GM12874 (cell line): ENCODE measurements around the gene ZDBF2.

Experiments
- CTCF ChIP-seq: IDR thresholded peaks from 2 replicates; pipeline ENCODE4 v1.5.1; 2011; ENCODE audit warnings: low read depth, mild to moderate bottlenecking, control low read depth, low read length, moderate library complexity; ENCODE audit not compliant: insufficient read depth

The ZDBF2 gene

GRCh38 chr2:206282746-206283145 lies 8.3 kb downstream of the ZDBF2 start:
- TF ChIP-seq CTCF: no peak

- no peak for TF ChIP-seq CTCF
These were observed 12.7 kb downstream of the ZDBF2 start for GRCh38 chr2:206287197-206287596.

GRCh38 chr2:206289391-206289790 lies 14.9 kb downstream of the ZDBF2 start:
- no peak for TF ChIP-seq CTCF

- no peak for TF ChIP-seq CTCF
These were observed 21.7 kb downstream of the ZDBF2 start for GRCh38 chr2:206296128-206296527.

GRCh38 chr2:206305523-206306245 lies 31.2 kb downstream of the ZDBF2 start:
- no peak for TF ChIP-seq CTCF

GRCh38 chr2:206311026-206311425 lies 36.6 kb downstream of the ZDBF2 start:
- TF ChIP-seq CTCF: no peak

- no peak for TF ChIP-seq CTCF
These were observed 41.7 kb downstream of the ZDBF2 start for GRCh38 chr2:206316141-206316540.
